ENCODE measurements around the gene DGKB. TPM values are rescaled to one million over a fixed set of nuclear protein-coding genes. Genes with fewer than 3 reads are reported as not detected.

The DGKB gene
- total RNA-seq, 4 donors from 2014 or later: 17.3 to 54.9 (median 26.1) TPM

DNA sequence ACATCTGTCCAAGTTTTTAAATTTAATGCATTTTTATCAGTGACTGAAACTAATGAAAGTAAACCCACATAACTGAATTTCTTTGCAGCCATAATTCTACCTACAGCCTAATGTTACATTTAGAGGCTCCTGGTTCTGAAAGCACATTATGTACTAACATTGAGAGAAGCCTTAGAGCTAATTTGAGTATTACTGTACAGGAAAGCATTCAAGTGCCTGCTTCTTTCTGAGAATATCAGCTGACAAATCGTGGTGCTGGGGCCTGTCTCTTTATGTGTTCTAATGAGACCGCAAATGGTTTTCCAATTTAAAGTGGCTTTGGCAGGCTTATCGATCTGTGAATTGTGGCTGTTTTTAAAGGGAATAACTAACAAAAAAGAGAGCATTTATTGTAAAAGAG lies 32.3 kb upstream of the DGKB start:
- Histone ChIP-seq H3K36me3 (no peaks in the 10 kb centered on the region), H3K27me3 (no peaks in the 10 kb centered on the region), H3K4me1 (peaks cover 0 to 9% (median 0%) of the 10 kb centered on the region in 3 donors), H3K4me3 (no peak overlapping the region), H3K27ac (no peak overlapping the region), H3K9me3 (no peaks in the 10 kb centered on the region)
- WGBS, 2 donors (ENCODE audit: low coverage in 1 of 2): 81% methylated on average over 3 of the region's 3 CpGs; no CpG with 5 or more reads in 1 of the 2 donors
- no peak for ATAC-seq
- TF ChIP-seq POLR2A (IDR thresholded peaks at IDR 0.05) (no peak), EP300 (IDR thresholded peaks at IDR 0.05) (no peak), POLR2AphosphoS5 (IDR thresholded peaks at IDR 0.05) (no peak)
- TF ChIP-seq, protein P1, sequence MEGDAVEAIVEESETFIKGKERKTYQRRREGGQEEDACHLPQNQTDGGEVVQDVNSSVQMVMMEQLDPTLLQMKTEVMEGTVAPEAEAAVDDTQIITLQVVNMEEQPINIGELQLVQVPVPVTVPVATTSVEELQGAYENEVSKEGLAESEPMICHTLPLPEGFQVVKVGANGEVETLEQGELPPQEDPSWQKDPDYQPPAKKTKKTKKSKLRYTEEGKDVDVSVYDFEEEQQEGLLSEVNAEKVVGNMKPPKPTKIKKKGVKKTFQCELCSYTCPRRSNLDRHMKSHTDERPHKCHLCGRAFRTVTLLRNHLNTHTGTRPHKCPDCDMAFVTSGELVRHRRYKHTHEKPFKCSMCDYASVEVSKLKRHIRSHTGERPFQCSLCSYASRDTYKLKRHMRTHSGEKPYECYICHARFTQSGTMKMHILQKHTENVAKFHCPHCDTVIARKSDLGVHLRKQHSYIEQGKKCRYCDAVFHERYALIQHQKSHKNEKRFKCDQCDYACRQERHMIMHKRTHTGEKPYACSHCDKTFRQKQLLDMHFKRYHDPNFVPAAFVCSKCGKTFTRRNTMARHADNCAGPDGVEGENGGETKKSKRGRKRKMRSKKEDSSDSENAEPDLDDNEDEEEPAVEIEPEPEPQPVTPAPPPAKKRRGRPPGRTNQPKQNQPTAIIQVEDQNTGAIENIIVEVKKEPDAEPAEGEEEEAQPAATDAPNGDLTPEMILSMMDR (IDR thresholded peaks at IDR 0.05): no peak

DNA sequence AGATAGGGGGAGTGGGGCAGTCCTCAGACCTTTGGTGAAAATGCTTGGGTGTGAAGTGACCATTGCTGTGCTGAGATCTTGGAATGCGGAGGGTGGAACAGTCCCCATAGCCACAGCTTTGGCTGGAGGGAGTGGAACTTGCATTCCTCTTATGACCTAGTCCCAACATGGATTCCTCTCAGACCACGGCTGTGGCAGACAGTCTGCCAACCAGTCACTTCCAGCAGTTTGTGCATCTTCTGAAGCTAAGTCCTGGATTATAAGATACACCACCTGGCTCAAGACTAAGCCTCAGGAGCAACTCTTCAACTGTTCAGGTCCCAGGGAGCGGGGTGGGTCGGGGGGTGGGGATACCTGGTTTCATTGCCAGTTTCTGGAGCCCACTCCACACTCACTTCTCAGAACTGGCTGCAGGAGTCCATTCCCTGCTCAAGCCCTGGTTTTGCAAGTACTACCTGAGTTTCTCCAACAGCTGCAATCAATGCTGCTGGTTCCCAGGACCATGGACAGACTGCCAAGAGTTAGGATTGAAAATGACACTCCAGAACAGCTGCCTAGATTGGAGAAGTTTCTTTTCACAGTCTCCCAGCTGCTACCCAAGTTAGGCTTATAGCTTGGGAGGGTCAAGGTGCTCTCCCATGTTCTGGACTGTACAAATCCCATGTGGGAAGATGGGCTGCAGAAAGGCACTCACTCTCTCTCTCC lies 29.1 kb upstream of the DGKB start:
- ATAC-seq: no peak
- 100% methylated on average over 1 of the region's 4 CpGs; no CpG with 5 or more reads in 1 of the 2 donors for WGBS, 2 donors (ENCODE audit: low coverage in 1 of 2)
- no peak overlapping the region for H3K4me3 ChIP-seq
- no peak overlapping the region for H3K27ac ChIP-seq
- no peaks in the 10 kb centered on the region for H3K27me3 ChIP-seq
- peaks cover 0 to 5% (median 0%) of the 10 kb centered on the region in 3 donors for H3K4me1 ChIP-seq
- no peaks in the 10 kb centered on the region for H3K9me3 ChIP-seq
- no peak for TF ChIP-seq POLR2A (IDR thresholded peaks at IDR 0.05)
- no peaks in the 10 kb centered on the region for H3K36me3 ChIP-seq

DNA sequence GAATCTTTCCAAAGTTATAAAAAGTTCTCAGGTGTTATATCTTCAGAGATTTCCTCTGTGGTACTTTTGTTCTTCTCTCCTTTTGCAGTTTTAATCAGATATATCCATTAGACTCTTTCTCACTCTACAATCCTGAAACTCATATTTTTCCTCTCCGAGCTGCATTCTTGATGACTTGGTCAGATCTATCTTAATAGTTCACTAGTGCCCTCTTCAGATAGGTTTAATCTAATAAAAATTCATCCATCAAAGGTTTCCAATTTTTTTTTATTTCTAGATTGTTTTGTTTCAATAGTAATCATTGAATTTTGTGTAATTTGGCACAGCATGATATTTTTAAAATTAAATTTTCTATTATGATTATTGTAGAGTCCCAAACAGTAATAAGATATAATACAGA lies 21.8 kb upstream of the DGKB start:
- no peaks in the 10 kb centered on the region for H3K9me3 ChIP-seq

DNA sequence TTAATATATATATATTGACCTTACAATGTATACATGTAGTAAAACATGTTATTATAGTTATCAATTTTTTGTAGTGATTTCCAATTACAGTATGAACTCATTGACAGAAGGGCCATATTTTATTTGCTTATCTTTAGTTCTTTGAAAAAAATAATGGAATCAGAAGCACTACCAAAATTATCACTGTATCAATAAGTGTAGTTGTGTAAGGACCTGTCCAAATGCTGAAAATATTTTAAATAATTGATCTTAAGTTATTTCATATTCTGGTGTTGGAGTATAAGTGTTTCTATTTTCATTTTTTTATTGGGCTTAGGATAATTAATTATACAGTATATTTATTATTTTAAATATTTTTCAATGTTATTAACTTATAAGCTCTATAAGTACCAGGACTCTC lies 8.5 kb upstream of the DGKB start:
- Histone ChIP-seq H3K9me3 (no peaks in the 10 kb centered on the region), H3K27me3 (no peaks in the 10 kb centered on the region), H3K27ac (no peak overlapping the region), H3K4me1 (no peaks in the 10 kb centered on the region), H3K4me3 (no peak overlapping the region), H3K36me3 (no peaks in the 10 kb centered on the region)
- ATAC-seq: no peak
- TF ChIP-seq, protein P1 (IDR thresholded peaks at IDR 0.05): no peak
- TF ChIP-seq POLR2A (IDR thresholded peaks at IDR 0.05) (no peak), POLR2AphosphoS5 (IDR thresholded peaks at IDR 0.05) (no peak), EP300 (IDR thresholded peaks at IDR 0.05) (no peak)

More for the DNA sequence above, 21.8 kb upstream of the DGKB start:
- no peaks in the 10 kb centered on the region for H3K27me3 ChIP-seq
- H3K4me3 ChIP-seq: no peak overlapping the region
- ATAC-seq: no peak
- H3K4me1 ChIP-seq: no peaks in the 10 kb centered on the region
- no peaks in the 10 kb centered on the region for H3K36me3 ChIP-seq
- WGBS, 2 donors (ENCODE audit: low coverage in 1 of 2): 68 to 80% methylated on average over 1 of the region's 1 CpG
- TF ChIP-seq, protein P1 (IDR thresholded peaks at IDR 0.05): no peak
- TF ChIP-seq POLR2A (IDR thresholded peaks at IDR 0.05) (no peak), POLR2AphosphoS5 (IDR thresholded peaks at IDR 0.05) (no peak), EP300 (IDR thresholded peaks at IDR 0.05) (no peak)
- no peak overlapping the region for H3K27ac ChIP-seq

DNA sequence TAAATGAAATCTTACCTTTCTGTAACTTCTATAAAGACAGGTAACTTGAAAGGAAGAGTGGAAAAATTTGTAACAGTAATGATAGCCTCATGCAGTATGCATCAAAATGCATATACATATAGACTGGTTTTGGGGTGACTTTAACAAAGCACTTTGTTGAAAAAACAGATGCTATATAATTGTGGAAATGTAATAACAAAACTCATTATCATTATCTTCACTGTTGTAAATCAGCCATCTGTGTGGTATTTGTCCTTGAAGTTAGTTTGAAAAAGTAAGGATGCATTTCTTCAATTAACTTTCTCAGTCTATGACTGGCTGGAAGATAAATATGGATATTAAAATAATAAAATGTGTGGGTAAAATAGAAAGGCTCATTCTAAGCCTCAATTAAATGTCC lies 6.1 kb upstream of the DGKB start:
- no peak overlapping the region for H3K4me3 ChIP-seq
- no peak for ATAC-seq
- TF ChIP-seq, protein P1 (IDR thresholded peaks at IDR 0.05): no peak
- TF ChIP-seq EP300 (IDR thresholded peaks at IDR 0.05) (no peak), POLR2A (IDR thresholded peaks at IDR 0.05) (no peak), POLR2AphosphoS5 (IDR thresholded peaks at IDR 0.05) (no peak)
- H3K27ac ChIP-seq: no peak overlapping the region
- no peaks in the 10 kb centered on the region for H3K27me3 ChIP-seq
- H3K36me3 ChIP-seq: no peaks in the 10 kb centered on the region
- H3K9me3 ChIP-seq: no peaks in the 10 kb centered on the region
- peaks cover 0 to under 1% (median 0%) of the 10 kb centered on the region in 3 donors for H3K4me1 ChIP-seq

Data from gastroesophageal sphincter (tissue), 4 donors.